ENCODE data around the gene ORMDL2.

ORMDL2 gene

GRCh38 chr12:55788546-55788945 is 29.3 kb upstream of the ORMDL2 start:
- Histone ChIP-seq H3K9ac (ENCODE audit: low read length) (no peak overlapping the region), H4K20me1 (ENCODE audit: insufficient read depth, low read length) (no peaks in the 10 kb centered on the region), H3K36me3 (replicated peaks; ENCODE audit: low read depth, low read length) (peaks cover 69% of the 10 kb centered on the region), H2AFZ (ENCODE audit: low read depth, low read length) (no peak overlapping the region), H3K4me3 (ENCODE audit: low read length) (no peak overlapping the region), H3K79me2 (ENCODE audit: low read length) (peaks cover 5% of the 10 kb centered on the region), H3K4me1 (ENCODE audit: low read length) (peaks cover 6% of the 10 kb centered on the region), H3K9me3 (ENCODE audit: insufficient read depth, low read length) (no peaks in the 10 kb centered on the region), H3K27me3 (ENCODE audit: low read depth, low read length) (no peaks in the 10 kb centered on the region), H3K4me2 (ENCODE audit: low read length) (no peak overlapping the region), H3K27ac (ENCODE audit: low read length) (no peak overlapping the region)
- no peak for TF ChIP-seq EZH2phosphoT487 (IDR thresholded peaks at IDR 0.05; ENCODE audit: low read depth)
- TF ChIP-seq CTCF (IDR thresholded peaks at IDR 0.05; ENCODE audit: low read depth, low read length): no peak

DNA sequence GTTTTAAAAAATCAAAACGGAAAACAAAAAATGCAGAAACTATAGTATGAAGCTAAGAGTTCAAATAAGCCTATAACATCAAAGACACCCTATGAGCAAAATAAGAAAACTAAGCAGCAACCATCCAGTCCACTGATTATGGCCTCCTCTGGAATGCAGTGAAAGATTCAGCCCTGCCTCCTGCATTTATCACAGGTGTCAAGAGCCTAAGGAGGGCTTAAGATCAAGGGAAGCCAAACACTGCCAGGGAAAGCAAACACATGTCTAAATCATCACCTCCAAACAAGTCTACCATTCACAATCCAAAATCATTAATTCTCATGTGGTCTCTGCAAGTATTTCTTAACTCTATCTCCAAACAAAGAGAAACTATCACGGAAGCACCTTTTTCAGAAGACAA is 28.7 kb upstream of the ORMDL2 start:
- Histone ChIP-seq H3K9ac (ENCODE audit: low read length) (no peak overlapping the region), H3K36me3 (replicated peaks; ENCODE audit: low read depth, low read length) (peaks cover 69% of the 10 kb centered on the region), H4K20me1 (ENCODE audit: insufficient read depth, low read length) (no peaks in the 10 kb centered on the region), H3K9me3 (ENCODE audit: insufficient read depth, low read length) (no peaks in the 10 kb centered on the region), H3K4me1 (ENCODE audit: low read length) (peaks cover 6% of the 10 kb centered on the region), H3K27me3 (ENCODE audit: low read depth, low read length) (no peaks in the 10 kb centered on the region), H3K4me2 (ENCODE audit: low read length) (no peak overlapping the region), H3K27ac (ENCODE audit: low read length) (no peak overlapping the region), H2AFZ (ENCODE audit: low read depth, low read length) (no peak overlapping the region), H3K4me3 (ENCODE audit: low read length) (no peak overlapping the region), H3K79me2 (ENCODE audit: low read length) (peaks cover 3% of the 10 kb centered on the region)
- TF ChIP-seq EZH2phosphoT487 (IDR thresholded peaks at IDR 0.05; ENCODE audit: low read depth): no peak
- no peak for TF ChIP-seq CTCF (IDR thresholded peaks at IDR 0.05; ENCODE audit: low read depth, low read length)

DNA sequence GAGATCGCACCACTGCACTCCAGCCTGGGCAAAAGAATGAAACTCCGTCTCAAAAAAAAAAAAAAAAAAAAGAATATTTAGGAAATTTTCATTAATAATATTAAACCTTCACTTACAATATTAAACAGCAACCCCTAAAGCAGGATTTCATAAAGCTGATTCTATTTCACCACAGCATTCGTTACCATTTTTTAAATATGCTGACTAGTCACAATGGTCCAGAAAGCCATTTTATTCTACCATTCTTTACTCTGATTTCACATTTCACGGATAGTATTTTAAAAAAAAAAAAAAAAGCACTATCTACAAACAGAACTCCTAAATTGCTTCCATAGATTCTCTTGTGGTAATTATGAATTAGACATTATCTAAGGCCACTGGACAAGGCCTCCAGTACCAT is 27.9 kb upstream of the ORMDL2 start:
- no peaks in the 10 kb centered on the region for H3K27me3 ChIP-seq (ENCODE audit: low read depth, low read length)
- H3K79me2 ChIP-seq (ENCODE audit: low read length): peaks cover 2% of the 10 kb centered on the region; the same call in 1 of the 2 replicates
- no peak overlapping the region for H3K4me2 ChIP-seq (ENCODE audit: low read length)
- H3K4me1 ChIP-seq (ENCODE audit: low read length): peaks cover 6% of the 10 kb centered on the region
- H3K27ac ChIP-seq (ENCODE audit: low read length): no peak overlapping the region
- H3K9me3 ChIP-seq (ENCODE audit: insufficient read depth, low read length): no peaks in the 10 kb centered on the region
- H3K36me3 ChIP-seq (replicated peaks; ENCODE audit: low read depth, low read length): peaks cover 67% of the 10 kb centered on the region
- no peak for TF ChIP-seq CTCF (IDR thresholded peaks at IDR 0.05; ENCODE audit: low read depth, low read length)
- no peak for TF ChIP-seq EZH2phosphoT487 (IDR thresholded peaks at IDR 0.05; ENCODE audit: low read depth)
- H2AFZ ChIP-seq (ENCODE audit: low read depth, low read length): no peak overlapping the region
- no peaks in the 10 kb centered on the region for H4K20me1 ChIP-seq (ENCODE audit: insufficient read depth, low read length)
- H3K4me3 ChIP-seq (ENCODE audit: low read length): no peak overlapping the region
- no peak overlapping the region for H3K9ac ChIP-seq (ENCODE audit: low read length)

DNA sequence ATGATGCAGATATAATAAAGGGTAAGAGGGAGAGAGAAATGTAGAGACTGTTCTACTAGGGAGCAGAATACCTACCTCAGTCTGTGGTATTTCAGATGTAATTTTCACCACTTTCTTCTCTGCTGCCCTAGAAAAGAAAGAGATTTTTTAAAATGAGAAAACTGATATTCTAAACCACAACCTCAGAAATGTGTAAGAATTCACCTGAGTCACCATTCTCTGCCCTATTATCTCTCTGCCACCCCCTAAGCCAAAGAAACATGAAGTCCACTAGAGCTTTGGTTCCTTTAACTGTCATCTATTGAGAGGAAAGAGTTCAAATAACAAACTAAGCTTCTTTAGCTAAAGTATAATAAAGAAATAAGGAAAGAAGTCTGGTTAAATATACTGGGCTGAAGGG is 21.9 kb upstream of the ORMDL2 start:
- H3K9ac ChIP-seq (ENCODE audit: low read length): no peak overlapping the region
- no peak overlapping the region for H3K4me3 ChIP-seq (ENCODE audit: low read length)
- TF ChIP-seq EZH2phosphoT487 (IDR thresholded peaks at IDR 0.05; ENCODE audit: low read depth) (no peak), CTCF (IDR thresholded peaks at IDR 0.05; ENCODE audit: low read depth, low read length) (no peak)
- peaks cover 61% of the 10 kb centered on the region for H3K36me3 ChIP-seq (replicated peaks; ENCODE audit: low read depth, low read length)
- peaks cover 6% of the 10 kb centered on the region for H3K4me1 ChIP-seq (ENCODE audit: low read length)
- no peaks in the 10 kb centered on the region for H3K9me3 ChIP-seq (ENCODE audit: insufficient read depth, low read length)
- no peaks in the 10 kb centered on the region for H3K27me3 ChIP-seq (ENCODE audit: low read depth, low read length)
- no peaks in the 10 kb centered on the region; the same call in 1 of the 2 replicates for H4K20me1 ChIP-seq (ENCODE audit: insufficient read depth, low read length)
- no peak overlapping the region for H3K4me2 ChIP-seq (ENCODE audit: low read length)
- no peak overlapping the region for H2AFZ ChIP-seq (ENCODE audit: low read depth, low read length)
- H3K79me2 ChIP-seq (ENCODE audit: low read length): peaks cover 5% of the 10 kb centered on the region; the same call in 1 of the 2 replicates
- H3K27ac ChIP-seq (ENCODE audit: low read length): no peak overlapping the region

Measured in OCI-LY3 (cell line).